Activated gamma-delta T cell treated with anti-CD3 and anti-CD28 coated beads, Interleukin-2, amount 50 U/mL, for 16 hours (primary cell): ENCODE measurements around the gene MMEL1.
"Not testable (repeated sequence)": the region's sequence is repeated elsewhere in the genome, so short reads cannot be mapped to it uniquely, and the experiment has no call there.

Source experiments
- DNase-seq: peaks from one replicate; pipeline ENCODE4 v3.0.0-alpha.2; 2020; ENCODE audit warnings: low read depth

Gene MMEL1

GRCh38 chr1:2557482-2558400 is 75.1 kb downstream of the MMEL1 start:
- DNase-seq = no peak

GRCh38 chr1:2556678-2557481 is 75.9 kb downstream of the MMEL1 start:
- DNase-seq = no peak

DNA sequence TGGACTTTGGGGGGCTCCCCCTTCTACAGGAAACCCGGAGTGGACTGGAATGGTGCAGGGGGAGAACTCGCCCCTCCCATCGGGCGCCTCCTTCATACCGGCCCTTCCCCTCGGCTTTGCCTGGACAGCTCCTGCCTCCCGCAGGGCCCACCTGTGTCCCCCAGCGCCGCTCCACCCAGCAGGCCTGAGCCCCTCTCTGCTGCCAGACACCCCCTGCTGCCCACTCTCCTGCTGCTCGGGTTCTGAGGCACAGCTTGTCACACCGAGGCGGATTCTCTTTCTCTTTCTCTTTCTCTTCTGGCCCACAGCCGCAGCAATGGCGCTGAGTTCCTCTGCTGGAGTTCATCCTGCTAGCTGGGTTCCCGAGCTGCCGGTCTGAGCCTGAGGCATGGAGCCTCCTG is 76.5 kb downstream of the MMEL1 start, which contains the start of gene TNFRSF14:
TNFRSF14 (plus strand) TSS at position 95 of the 401 bp plus-strand sequence; CDS start at position 389, 294 bp downstream.
- peak; percentile 55 for DNase-seq

DNA sequence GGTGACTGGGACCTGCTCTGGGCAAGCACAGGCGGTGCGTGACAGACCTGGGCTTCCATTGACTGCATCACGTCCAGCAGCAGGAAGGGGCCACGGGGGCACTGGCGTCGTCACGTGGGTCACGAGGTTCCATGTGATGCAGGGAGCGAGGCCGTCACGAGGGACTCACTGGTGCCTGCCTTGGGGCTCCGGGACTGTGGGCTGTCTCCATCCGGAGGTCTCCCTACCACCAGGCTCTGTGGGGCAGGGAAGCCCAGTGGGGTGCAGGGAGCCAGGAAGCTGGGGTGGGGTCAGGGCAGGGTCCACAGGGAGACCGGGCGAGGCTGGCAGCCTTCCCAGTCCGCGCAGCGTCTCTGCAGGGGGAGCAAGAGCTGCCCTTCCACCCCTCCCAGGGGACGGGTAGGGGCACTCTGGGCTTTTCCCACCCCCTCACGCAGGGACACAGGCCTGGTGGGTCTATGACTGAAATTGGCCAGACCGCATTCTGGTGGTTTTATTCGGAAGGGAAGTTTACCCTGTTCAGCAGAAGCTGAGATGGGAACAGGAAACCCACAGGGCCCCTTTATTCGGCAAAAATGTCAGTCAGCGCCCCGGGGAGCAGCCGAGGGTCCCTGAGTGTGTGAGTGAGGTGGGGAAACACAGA is 77.1 kb downstream of the MMEL1 start:
- peak; percentile 52 for DNase-seq

GRCh38 chr1:2554621-2555387 is 78.0 kb downstream of the MMEL1 start:
- peak; percentile 45 for DNase-seq

DNA sequence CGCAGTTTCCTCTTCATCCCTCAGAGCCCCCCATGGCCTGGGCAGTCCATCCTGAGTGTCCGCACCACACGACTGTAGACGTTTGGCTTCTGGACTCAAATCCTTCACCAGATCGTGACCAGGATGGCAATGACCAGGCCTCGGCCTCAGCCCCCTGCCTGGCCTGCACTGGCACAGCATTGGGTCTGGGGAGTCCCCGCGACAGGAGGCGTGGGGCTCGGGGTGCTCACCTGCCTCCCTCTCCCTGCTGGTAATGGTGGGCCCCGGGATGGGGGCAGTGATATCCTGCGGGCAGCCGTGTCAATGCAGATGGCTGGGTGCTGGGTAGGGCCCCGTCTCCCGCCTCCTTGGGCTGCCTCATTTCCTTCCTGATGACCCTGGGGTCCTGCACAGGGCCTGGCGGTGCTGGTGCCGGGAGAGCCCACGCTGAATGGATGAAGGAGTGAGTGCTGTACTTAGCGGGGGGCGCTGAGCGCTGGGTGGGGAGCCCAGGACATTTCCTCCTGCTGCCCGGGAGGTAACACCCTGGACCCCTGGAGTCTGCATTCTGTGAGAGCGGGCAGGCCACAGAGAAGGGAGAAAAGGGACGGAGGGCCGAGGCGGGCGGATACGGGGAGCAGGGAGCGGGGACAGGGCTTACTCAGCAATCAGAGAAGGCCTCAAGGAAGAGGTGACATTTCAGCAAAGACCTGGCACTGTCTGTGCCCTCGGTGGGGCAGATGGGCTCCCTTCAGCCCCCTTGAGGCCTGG is 78.8 kb downstream of the MMEL1 start:
- no peak for DNase-seq

- DNase-seq = not testable (repeated sequence)
Measured at GRCh38 chr1:2553076-2553475, 79.7 kb downstream of the MMEL1 start.

DNA sequence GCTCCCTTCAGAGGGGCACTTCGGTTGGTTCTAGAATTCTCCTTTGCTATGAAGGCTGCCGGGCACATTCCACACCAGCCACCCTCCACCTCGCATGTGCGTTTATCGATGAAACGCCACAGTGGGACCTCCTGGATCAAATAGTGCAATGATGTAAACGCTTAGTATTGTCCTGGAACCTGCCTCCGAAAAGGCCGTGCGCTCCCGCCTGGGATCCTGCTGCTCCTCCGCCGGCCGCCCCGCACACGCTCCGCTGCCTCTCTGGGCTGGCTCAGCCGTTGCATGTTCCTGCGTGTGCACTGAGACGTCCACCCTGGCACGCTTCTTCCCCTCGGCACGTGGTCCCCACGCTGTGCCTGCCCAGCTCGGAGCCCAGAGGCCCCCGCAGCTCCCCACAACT is 80.6 kb downstream of the MMEL1 start:
- no peak for DNase-seq

DNA sequence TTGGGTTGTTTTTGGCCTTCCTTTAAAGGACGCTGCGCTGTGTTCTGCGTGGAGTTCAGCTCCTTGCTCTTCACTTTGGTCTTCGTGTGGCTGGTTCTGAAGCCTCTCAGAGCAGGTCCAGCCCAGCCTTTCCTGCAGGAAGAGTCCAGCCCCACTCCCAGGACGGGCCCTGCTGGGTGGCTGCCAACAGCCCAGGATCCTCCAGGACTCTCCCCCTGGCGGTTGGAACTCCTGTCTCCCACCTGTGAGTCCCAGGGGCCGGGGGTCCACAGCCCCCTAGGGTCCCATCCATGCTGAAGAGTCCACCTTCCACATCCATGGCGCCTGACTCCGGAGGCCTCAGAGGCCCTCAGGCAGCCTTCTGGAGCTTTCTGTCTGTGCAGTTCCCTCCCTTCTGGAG is 81.3 kb downstream of the MMEL1 start:
- not testable (repeated sequence) for DNase-seq

DNA sequence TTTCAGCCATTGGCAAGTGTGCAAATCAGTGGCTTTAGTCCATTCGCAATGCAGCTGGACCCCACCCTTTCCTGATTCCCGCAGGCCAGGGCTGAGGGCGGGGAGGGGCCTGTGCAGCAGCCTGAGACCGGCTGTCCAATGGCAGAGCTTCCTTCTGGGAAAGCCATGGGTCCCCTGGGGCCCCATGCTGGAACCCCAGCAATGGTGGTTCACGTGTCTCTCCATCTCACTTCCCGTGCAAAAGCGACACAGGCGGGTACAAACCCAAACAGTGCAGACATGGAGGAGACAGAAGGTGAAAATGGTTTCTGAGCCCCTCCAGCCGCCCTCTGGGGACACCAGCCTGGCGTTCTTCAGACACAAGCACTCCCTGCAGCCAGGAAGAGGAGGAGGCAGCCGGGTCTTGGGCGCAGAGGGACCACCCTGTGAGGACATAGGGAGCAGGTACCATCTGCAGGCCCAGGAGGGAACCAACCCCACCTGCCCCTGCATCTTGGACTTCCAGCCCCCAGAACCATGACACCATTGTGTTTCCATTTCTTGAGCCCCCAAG is 82.4 kb downstream of the MMEL1 start:
- not testable (repeated sequence) for DNase-seq

DNA sequence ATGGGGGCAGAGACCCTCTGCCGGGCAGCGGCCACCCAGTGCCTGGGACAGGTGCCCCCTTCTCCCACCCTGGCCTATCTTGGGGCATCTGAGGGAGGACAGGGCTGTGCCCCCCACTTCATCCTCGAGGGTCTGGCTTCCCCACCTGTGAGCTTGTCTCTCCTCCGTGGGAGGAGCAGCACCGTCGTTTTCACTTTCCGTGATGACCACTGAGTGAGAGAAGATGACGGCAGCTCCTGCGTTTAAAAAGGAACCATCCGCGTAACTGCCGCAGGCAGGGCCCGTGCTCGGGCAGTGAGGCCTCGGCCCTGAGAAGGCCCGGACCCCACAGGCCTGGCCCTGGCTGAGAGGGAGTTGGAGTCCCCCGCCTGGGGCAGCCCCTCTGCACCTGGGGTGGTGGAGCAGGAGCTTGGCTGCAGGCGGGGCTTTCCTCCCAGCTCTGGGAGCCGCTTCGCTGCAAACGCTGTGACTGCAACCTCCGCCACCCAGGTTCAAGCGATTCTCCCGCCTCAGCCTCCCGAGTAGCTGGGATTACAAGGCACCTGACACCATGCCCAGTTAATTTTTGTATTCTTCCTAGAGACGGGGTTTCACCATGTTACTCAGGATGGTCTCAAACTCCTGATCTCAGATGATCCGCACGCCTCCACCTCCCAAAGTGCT is 83.3 kb downstream of the MMEL1 start:
- DNase-seq = not testable (repeated sequence)

DNA sequence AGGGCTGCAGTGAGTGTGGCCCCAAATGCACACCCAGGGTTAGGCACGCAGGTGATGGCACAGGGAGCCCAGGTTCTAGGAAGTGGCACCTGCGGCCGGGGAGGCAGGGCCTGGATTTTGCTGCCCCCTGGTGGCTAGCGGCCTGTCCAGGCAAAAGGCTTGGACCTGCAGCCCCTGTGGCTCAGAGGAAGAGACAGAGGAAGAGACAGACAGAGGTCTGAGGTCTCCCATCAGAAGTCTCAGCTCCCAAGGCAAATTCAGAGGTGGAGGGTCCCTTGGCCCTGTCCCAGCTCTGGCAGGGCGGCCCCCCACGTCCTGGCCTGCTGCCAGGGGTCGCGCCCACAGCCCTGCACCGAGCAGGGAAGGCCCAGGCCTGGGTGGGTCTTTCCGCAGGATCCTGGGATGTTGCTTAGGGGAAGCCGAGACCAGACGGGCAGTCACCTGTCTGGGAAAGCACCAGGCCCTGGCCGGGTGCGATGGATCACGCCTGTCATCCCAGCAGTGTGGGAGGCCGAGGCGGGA is 84.7 kb downstream of the MMEL1 start:
- DNase-seq = peak; percentile 72

DNA sequence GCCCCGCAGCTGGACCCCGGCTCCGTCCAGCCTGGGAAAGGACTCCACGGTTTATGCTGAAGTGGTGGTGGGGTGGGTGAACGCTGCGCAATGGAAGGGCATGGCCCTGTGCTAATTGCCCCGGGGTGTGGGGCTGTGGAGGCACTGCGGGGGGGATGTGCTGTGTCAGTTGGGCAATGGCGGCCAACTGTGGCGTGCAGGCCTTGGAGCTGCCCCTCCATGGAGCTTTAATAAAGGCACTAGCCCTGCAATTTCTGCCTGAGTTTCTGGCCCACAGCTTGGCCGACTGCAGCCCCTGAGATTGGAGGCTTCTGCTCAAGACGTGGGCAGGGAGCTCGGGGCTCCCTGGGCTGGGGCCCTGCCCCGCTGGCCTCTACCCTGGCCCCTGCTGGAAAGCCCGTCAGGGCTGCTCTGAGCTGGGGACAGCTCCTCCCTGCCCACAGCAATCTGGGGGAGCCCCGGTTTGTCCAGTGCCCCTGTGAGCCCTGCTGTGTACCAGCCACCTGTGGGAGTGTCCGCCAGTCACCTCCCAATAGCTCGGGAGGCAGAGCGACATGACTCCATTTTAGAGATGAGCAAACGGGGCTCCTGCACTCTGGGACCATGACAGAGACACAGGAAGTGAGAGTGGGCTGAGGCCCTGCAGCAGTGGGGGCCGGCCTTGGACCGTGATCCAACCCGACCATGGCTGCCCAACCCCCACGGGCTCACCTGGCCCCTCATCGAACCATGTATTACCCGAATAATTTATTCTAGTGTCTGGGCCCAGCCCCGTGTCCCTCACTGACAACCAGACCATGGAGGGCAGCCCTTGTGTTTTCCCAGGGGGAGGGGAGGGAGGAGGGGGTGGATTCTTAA is 85.4 kb downstream of the MMEL1 start:
- DNase-seq = no peak

DNA sequence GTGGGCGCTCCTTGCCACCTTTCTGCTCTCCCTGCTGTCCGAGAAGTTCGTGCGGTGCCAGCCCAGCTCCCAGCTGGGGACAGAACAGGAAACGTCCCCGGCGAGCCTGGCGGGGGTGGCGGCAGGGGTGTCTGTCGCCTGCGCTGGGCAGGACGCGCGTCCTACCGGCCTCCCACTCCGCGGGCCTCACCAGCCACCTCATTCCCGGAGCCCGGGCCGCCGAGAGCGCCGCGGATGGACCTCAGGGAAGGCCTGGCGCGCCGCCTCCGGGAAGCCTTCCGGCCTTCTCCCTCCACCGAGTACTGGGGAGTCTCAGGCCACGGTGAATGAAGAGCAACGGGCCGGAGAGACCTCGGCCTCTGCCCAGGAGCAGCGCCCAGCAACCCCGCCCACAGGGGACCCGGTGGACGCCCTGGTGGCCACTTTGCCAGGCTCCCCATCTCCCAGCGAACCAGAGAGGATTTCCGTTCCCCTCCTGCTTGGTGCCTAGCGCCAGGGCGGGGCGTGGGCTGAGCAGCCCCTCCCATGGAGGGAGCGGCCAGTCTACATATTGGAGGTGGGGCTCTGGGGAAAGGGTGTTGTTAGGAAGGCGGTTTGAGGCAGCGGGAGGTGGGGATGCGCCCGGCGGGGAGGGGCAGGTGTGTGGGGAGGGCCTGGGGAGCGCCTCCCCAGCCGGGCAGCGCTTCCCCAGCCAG is 86.2 kb downstream of the MMEL1 start:
- peak; percentile 61 for DNase-seq

GRCh38 chr1:2545754-2546514 is 86.9 kb downstream of the MMEL1 start:
- DNase-seq = peak; percentile 76

DNA sequence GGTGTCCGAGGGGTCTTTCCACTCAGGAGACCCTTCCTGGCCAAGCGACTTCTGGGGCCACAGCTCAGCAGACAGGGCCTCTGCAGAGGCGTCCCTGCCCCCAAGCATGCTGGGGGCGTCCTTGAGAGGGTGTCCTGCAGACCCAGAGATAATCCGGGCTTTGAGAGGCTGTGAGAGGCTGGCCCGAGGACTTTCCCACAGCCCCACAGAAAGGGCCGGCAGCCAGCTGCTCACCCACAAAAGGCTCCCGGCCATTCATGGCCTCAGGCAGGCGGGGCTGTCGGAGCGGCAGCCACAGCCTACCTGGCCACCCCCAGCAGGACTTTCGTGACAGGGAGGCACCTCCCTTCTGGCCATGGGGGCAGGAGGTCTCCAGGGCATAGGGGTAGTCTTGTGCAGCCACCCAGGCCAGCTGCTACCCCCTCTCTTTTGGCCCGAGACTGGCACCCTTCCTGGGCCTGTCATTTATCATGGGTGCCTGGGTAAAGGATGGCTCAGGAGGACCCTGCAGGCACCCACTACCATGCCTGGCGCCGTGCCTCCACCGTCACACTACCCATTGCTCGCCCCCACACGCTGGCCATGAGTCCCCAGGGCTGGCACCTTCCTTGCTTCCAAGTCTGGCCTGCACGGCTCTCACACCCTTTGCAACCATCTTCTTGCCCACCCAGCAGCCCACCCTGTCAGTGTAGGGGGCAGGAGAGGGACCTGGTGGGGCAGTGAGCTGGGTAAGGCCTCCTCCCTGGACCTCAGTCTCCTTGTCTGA is 87.8 kb downstream of the MMEL1 start:
- no peak for DNase-seq
